ENCODE data around the gene MPP3. TPM values are rescaled to one million over a fixed set of nuclear protein-coding genes. Genes with fewer than 3 reads are reported as not detected.

The MPP3 gene
- total RNA-seq, 1 donor from 2014 or later: 35.2 TPM

DNA sequence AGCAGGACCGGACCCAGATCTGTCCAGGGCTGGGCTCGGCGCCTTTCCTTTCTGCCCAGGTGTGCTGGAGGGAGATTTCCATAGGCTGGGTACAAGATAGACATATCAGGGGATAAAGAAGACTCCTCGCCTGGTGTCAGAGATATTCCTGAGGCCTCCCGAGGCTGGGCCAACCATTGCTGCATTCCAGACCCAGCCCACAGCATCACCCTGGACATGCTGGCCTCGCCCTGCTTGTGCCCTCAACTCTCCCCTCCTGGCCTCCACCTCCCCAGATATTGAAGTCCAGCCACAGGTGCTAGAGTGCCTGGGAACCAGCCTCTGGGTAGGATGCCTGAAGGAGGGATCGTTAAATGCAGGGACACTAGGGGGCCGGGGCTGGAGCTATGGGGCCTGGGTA, 16.2 kb upstream of the MPP3 start:
- DNase-seq: no peak
- intact Hi-C loops (cut with micrococcal nuclease): loop anchor here (10.0 kb wide), 1 partner anchor 64 kb away; the partner anchor contains the start of gene CFAP97D1
- no peaks in the 10 kb centered on the region for H3K36me3 ChIP-seq
- H3K4me1 ChIP-seq: peaks cover 36% of the 10 kb centered on the region
- peak overlapping the region; percentile 60 for H3K4me3 ChIP-seq
- H3K9me3 ChIP-seq (replicated peaks): no peaks in the 10 kb centered on the region
- TF ChIP-seq, protein P1, sequence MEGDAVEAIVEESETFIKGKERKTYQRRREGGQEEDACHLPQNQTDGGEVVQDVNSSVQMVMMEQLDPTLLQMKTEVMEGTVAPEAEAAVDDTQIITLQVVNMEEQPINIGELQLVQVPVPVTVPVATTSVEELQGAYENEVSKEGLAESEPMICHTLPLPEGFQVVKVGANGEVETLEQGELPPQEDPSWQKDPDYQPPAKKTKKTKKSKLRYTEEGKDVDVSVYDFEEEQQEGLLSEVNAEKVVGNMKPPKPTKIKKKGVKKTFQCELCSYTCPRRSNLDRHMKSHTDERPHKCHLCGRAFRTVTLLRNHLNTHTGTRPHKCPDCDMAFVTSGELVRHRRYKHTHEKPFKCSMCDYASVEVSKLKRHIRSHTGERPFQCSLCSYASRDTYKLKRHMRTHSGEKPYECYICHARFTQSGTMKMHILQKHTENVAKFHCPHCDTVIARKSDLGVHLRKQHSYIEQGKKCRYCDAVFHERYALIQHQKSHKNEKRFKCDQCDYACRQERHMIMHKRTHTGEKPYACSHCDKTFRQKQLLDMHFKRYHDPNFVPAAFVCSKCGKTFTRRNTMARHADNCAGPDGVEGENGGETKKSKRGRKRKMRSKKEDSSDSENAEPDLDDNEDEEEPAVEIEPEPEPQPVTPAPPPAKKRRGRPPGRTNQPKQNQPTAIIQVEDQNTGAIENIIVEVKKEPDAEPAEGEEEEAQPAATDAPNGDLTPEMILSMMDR (IDR thresholded peaks at IDR 0.05; ENCODE audit: borderline replicate concordance): no peak
- no peaks in the 10 kb centered on the region for H3K27me3 ChIP-seq (ENCODE audit: low read depth)
- peak overlapping the region; percentile 84 for H3K27ac ChIP-seq (replicated peaks)

DNA sequence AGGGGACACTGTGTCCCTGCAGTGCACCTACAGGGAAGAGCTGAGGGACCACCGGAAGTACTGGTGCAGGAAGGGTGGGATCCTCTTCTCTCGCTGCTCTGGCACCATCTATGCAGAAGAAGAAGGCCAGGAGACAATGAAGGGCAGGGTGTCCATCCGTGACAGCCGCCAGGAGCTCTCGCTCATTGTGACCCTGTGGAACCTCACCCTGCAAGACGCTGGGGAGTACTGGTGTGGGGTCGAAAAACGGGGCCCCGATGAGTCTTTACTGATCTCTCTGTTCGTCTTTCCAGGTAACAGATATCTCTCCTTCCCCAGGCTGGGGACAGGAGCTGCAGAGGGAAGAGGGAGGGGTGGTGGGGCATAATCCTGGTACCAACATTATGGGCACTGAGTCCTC, 15.7 kb upstream of the MPP3 start:
- intact Hi-C loops (cut with micrococcal nuclease): loop anchor here (10.0 kb wide), 1 partner anchor 64 kb away; the partner anchor contains the start of gene CFAP97D1
- Histone ChIP-seq H3K27ac (replicated peaks) (peak overlapping the region; percentile 84), H3K4me3 (peak overlapping the region; percentile 60)

GRCh38 chr17:43846963-43847371, 14.0 kb upstream of the MPP3 start, which contains the start of gene CD300LG:
TSS of gene CD300LG (plus strand) at chr17:43847176. CDS start at chr17:43847217, 41 bp downstream.
- H3K9me3 ChIP-seq (replicated peaks): no peaks in the 10 kb centered on the region
- H3K4me1 ChIP-seq: peaks cover 31% of the 10 kb centered on the region
- H3K27me3 ChIP-seq (ENCODE audit: low read depth): no peaks in the 10 kb centered on the region
- peak within 1 kb of the TSS; percentile 60 for H3K4me3 ChIP-seq
- intact Hi-C loops (cut with micrococcal nuclease): loop anchor here (10.0 kb wide), 1 partner anchor 62 kb away; the partner anchor contains the start of gene CFAP97D1
- no peak for DNase-seq
- TF ChIP-seq, protein P1 (IDR thresholded peaks at IDR 0.05; ENCODE audit: borderline replicate concordance): no peak
- no peaks in the 10 kb centered on the region for H3K36me3 ChIP-seq
- H3K27ac ChIP-seq (replicated peaks): peak within 1 kb of the TSS; percentile 84

More for the DNA sequence above, 15.7 kb upstream of the MPP3 start:
- Histone ChIP-seq H3K36me3 (no peaks in the 10 kb centered on the region), H3K9me3 (replicated peaks) (no peaks in the 10 kb centered on the region), H3K27me3 (ENCODE audit: low read depth) (no peaks in the 10 kb centered on the region), H3K4me1 (peaks cover 31% of the 10 kb centered on the region)
- no peak for DNase-seq
- TF ChIP-seq, protein P1 (IDR thresholded peaks at IDR 0.05; ENCODE audit: borderline replicate concordance): no peak

GRCh38 chr17:43846221-43846712, 13.3 kb upstream of the MPP3 start:
- Histone ChIP-seq H3K27ac (replicated peaks) (peak overlapping the region; percentile 84), H3K27me3 (ENCODE audit: low read depth) (no peaks in the 10 kb centered on the region), H3K36me3 (no peaks in the 10 kb centered on the region), H3K9me3 (replicated peaks) (no peaks in the 10 kb centered on the region), H3K4me3 (peak overlapping the region; percentile 60), H3K4me1 (peaks cover 29% of the 10 kb centered on the region)
- intact Hi-C loops (cut with micrococcal nuclease): loop anchor here (10.0 kb wide), 1 partner anchor 61 kb away; the partner anchor contains the start of gene CFAP97D1
- peak; percentile 88 for DNase-seq
- TF ChIP-seq, protein P1 (IDR thresholded peaks at IDR 0.05; ENCODE audit: borderline replicate concordance): peak; percentile 99

DNA sequence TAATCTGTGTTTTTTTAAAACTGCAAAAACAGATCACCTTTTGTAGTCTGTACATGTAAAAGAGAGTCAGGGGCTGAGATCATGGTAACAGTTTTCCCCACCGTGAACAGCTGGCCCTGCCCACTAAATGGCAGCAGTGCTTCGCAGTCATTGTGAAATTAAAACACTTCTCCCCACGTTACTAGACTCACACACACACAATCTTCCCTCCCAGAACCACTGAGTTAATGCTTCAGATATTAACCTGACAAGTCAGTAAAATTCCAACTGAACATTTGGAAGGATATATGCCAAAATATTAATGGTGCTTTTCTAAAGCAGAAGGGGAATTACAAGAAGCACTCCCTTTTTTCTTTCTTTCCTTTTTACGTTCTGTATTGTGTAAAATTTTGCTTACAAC, 12.8 kb upstream of the MPP3 start:
- TF ChIP-seq, protein P1 (IDR thresholded peaks at IDR 0.05; ENCODE audit: borderline replicate concordance): no peak
- Histone ChIP-seq H3K9me3 (replicated peaks) (no peaks in the 10 kb centered on the region), H3K27me3 (ENCODE audit: low read depth) (no peaks in the 10 kb centered on the region), H3K27ac (replicated peaks) (peak overlapping the region; percentile 84), H3K36me3 (no peaks in the 10 kb centered on the region), H3K4me1 (peaks cover 32% of the 10 kb centered on the region), H3K4me3 (no peak overlapping the region)
- no peak for DNase-seq
- intact Hi-C loops (cut with micrococcal nuclease): loop anchor here (10.0 kb wide), 1 partner anchor 61 kb away; the partner anchor contains the start of gene CFAP97D1

Measured in left ventricle myocardium inferior (tissue), 1 donor.